K562 (cell line): ENCODE measurements around the gene NRF1. TPM values are rescaled to one million over a fixed set of nuclear protein-coding genes. Genes with fewer than 3 reads are reported as not detected.

ENCODE experiments used
- EP400 ChIP-seq: fragments of 450-650 bp; IDR thresholded peaks from 2 replicates; pipeline ENCODE4 v1.6.1; 2017; ENCODE audit warnings: antibody characterized with exemption, mild to moderate bottlenecking, moderate library complexity
- MCM7 ChIP-seq, 2 experiments: fragments of 450-650 bp; IDR thresholded peaks; 2 replicates each; pipeline ENCODE4 v1.6.1; 2016 to 2018
- PYGO2 ChIP-seq: fragments of 450-650 bp; IDR thresholded peaks from 2 replicates; pipeline ENCODE4 v1.6.1; 2016; ENCODE audit warnings: mild to moderate bottlenecking, missing genetic modification characterization, moderate library complexity, missing compliant biosample characterization
- SETDB1 ChIP-seq: IDR thresholded peaks from one replicate; pipeline ENCODE4 v1.6.1; 2012; ENCODE audit warnings: low read length, control low read depth, inconsistent platforms
- ZNF133 ChIP-seq: fragments of 250-450 bp; sonication (Bioruptor Pico); IDR thresholded peaks from 2 replicates; pipeline ENCODE4 v1.4.0; 2020; ENCODE audit warnings: mild to moderate bottlenecking
- ZNF24 ChIP-seq: fragments of 450-650 bp; IDR thresholded peaks from 2 replicates; pipeline ENCODE4 v1.6.1; 2016
- ZNF324 ChIP-seq: fragments of 250-450 bp; sonication (Bioruptor Pico); IDR thresholded peaks from 2 replicates; pipeline ENCODE4 v1.4.0; 2020; ENCODE audit warnings: mild to moderate bottlenecking
- ZNF766 ChIP-seq: fragments of 200-800 bp; sonication (Bioruptor generic); conservative IDR thresholded peaks from 2 replicates; pipeline ENCODE4 v1.6.1; 2016; ENCODE audit warnings: missing genetic modification characterization, missing compliant biosample characterization
- polyA plus RNA-seq, 8 experiments: library from polyadenylated mRNA; depleted of rRNA in 4 of 8; stranded (reverse) in 5 of 8; unstranded in 3 of 8; fragments of >200 nt; fragmentation: Nextera tagmentation in 2 of 8; fragmentation: Illumina TruSeq in 1 of 8; extraction: Ambion mirVana in 2 of 8; extraction: Trizol in 1 of 8; gene quantifications; 2 replicates each; pipeline versions ENCODE4 v1.2.1 to v1.2.3, GENCODE V29; 2011 to 2014; ENCODE audit warnings: inconsistent platforms in 1 of 8, missing spikeins in 1 of 8
- total RNA-seq, 7 experiments: library from RNA; depleted of rRNA in 6 of 7; stranded (reverse); fragments of >200 nt in 6 of 7; fragmentation: Illumina TruSeq in 2 of 7; extraction: Trizol in 2 of 7; gene quantifications; 2 replicates each; pipeline versions ENCODE4 v1.2.1 to v1.2.3, GENCODE V29; 2011 to 2021; ENCODE audit warnings: low replicate concordance in 1 of 7
- TF ChIP-seq, protein P1 (sequence below): IDR thresholded peaks from 2 replicates; pipeline ENCODE4 v1.6.1; 2016; ENCODE audit warnings: missing genetic modification characterization, missing compliant biosample characterization
- TF ChIP-seq, protein P2 (sequence below): sonication (generic); formaldehyde crosslinking; IDR thresholded peaks from 2 replicates; pipeline ENCODE4 v1.8.1; 2023; ENCODE audit warnings: mild to moderate bottlenecking, missing genetic modification reagents, moderate library complexity
- TF ChIP-seq, protein P3 (sequence below): fragments of 450-650 bp; IDR thresholded peaks from 2 replicates; pipeline ENCODE4 v1.7.0; 2016; ENCODE audit warnings: borderline replicate concordance
- TF ChIP-seq, protein P4 (sequence below): fragments of 450-650 bp; IDR thresholded peaks from 2 replicates; pipeline ENCODE4 v1.6.1; 2017; ENCODE audit warnings: antibody characterized with exemption, mild to moderate bottlenecking

NRF1 gene
- total and polyA plus RNA-seq, 9 of the 15 experiments (the other 6 are each of a cell fraction or from before 2014, with no cell fraction given): 8.6 to 28.8 (median 20.3) TPM

DNA sequence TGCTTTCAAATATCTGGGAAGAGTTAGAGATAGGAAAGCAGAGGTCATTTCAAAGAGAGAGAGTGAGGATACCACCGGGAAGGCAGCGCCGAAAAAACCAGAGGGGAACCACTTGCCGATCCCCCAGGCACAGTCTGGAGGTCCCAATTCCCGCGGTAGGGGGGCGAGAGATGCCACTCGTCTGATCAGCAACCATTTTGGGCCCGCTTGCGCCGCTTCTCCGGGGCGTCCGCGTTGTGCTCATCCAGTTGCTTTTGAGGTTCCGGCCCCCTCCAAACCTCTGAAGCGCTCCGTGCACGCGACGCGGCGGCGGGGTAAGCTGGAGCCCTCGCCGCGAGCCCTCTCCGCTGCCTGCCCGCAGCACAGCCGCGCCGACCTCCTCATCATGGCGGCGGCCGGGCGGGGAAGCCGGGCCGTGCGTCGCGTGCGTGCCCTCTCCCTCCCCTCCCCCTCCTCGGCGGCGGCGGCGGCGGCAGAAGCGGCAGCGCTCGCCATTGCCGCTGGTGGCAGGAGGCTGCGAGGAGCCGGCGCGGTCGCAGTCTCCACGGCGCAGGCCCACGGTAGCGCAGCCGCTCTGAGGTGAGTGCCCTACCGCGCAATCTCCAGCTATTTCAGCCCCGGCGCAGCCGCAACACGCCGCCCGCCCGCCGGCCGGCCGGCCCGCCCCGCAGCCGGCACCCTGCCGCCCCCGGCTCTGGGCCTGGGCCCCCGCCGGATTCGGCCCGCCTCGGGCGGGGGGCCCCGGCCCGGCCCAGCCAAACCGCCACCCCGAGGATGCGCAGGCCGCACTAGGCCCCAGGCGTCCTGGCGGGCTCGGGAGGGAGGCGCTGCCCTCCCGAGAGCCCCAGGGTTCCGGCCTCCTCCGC lies at the start of gene NRF1 (continued):
- TF ChIP-seq, protein P1, sequence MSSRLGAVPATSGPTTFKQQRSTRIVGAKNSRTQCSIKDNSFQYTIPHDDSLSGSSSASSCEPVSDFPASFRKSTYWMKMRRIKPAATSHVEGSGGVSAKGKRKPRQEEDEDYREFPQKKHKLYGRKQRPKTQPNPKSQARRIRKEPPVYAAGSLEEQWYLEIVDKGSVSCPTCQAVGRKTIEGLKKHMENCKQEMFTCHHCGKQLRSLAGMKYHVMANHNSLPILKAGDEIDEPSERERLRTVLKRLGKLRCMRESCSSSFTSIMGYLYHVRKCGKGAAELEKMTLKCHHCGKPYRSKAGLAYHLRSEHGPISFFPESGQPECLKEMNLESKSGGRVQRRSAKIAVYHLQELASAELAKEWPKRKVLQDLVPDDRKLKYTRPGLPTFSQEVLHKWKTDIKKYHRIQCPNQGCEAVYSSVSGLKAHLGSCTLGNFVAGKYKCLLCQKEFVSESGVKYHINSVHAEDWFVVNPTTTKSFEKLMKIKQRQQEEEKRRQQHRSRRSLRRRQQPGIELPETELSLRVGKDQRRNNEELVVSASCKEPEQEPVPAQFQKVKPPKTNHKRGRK (tag): no peak
- TF ChIP-seq SETDB1: no peak
- TF ChIP-seq, protein P2, sequence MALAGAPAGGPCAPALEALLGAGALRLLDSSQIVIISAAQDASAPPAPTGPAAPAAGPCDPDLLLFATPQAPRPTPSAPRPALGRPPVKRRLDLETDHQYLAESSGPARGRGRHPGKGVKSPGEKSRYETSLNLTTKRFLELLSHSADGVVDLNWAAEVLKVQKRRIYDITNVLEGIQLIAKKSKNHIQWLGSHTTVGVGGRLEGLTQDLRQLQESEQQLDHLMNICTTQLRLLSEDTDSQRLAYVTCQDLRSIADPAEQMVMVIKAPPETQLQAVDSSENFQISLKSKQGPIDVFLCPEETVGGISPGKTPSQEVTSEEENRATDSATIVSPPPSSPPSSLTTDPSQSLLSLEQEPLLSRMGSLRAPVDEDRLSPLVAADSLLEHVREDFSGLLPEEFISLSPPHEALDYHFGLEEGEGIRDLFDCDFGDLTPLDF: peak; percentile 60; the same call in 1 of the 2 replicates
- peak; percentile 87 for TF ChIP-seq EP400
- TF ChIP-seq, protein P3, sequence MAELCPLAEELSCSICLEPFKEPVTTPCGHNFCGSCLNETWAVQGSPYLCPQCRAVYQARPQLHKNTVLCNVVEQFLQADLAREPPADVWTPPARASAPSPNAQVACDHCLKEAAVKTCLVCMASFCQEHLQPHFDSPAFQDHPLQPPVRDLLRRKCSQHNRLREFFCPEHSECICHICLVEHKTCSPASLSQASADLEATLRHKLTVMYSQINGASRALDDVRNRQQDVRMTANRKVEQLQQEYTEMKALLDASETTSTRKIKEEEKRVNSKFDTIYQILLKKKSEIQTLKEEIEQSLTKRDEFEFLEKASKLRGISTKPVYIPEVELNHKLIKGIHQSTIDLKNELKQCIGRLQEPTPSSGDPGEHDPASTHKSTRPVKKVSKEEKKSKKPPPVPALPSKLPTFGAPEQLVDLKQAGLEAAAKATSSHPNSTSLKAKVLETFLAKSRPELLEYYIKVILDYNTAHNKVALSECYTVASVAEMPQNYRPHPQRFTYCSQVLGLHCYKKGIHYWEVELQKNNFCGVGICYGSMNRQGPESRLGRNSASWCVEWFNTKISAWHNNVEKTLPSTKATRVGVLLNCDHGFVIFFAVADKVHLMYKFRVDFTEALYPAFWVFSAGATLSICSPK: no peak
- TF ChIP-seq, protein P4, sequence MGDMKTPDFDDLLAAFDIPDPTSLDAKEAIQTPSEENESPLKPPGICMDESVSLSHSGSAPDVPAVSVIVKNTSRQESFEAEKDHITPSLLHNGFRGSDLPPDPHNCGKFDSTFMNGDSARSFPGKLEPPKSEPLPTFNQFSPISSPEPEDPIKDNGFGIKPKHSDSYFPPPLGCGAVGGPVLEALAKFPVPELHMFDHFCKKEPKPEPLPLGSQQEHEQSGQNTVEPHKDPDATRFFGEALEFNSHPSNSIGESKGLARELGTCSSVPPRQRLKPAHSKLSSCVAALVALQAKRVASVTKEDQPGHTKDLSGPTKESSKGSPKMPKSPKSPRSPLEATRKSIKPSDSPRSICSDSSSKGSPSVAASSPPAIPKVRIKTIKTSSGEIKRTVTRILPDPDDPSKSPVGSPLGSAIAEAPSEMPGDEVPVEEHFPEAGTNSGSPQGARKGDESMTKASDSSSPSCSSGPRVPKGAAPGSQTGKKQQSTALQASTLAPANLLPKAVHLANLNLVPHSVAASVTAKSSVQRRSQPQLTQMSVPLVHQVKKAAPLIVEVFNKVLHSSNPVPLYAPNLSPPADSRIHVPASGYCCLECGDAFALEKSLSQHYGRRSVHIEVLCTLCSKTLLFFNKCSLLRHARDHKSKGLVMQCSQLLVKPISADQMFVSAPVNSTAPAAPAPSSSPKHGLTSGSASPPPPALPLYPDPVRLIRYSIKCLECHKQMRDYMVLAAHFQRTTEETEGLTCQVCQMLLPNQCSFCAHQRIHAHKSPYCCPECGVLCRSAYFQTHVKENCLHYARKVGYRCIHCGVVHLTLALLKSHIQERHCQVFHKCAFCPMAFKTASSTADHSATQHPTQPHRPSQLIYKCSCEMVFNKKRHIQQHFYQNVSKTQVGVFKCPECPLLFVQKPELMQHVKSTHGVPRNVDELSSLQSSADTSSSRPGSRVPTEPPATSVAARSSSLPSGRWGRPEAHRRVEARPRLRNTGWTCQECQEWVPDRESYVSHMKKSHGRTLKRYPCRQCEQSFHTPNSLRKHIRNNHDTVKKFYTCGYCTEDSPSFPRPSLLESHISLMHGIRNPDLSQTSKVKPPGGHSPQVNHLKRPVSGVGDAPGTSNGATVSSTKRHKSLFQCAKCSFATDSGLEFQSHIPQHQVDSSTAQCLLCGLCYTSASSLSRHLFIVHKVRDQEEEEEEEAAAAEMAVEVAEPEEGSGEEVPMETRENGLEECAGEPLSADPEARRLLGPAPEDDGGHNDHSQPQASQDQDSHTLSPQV: peak; percentile 49; the same call in 1 of the 2 replicates
- TF ChIP-seq ZNF133 (CRISPR knock-in tag): no peak
- TF ChIP-seq ZNF766: peak; percentile 84
- no peak for TF ChIP-seq ZNF324 (CRISPR knock-in tag)
- peak; percentile 86; the same call in 1 of the 2 replicates for TF ChIP-seq ZNF24
- TF ChIP-seq MCM7 (IDR thresholded peaks at IDR 0.05): no peak
- no peak for TF ChIP-seq PYGO2
